CD4-positive, alpha-beta T cell (primary cell): ENCODE measurements around the gene BCDIN3D. TPM values are rescaled to one million over a fixed set of nuclear protein-coding genes. Genes with fewer than 3 reads are reported as not detected.

Source experiments
- ATAC-seq: fragments of 200-7000 bp; cut with Tn5 transposase; one replicate; pipeline ENCODE4 v1.10.0; 2022; ENCODE audit warnings: mild to moderate bottlenecking; ENCODE audit not compliant: poor library complexity
- CTCF ChIA-PET: fragments of 350-600 bp; sonication (Branson Sonifier 250); formaldehyde crosslinking; loops from one replicate; lab custom pipeline; 2021; ENCODE audit warnings: antibody characterized with exemption, inconsistent platforms; lab: Charles Lee
- POLR2A ChIA-PET: fragments of 350-600 bp; sonication (Branson Sonifier 250); formaldehyde crosslinking; loops from one replicate; lab custom pipeline; 2021; ENCODE audit warnings: antibody characterized with exemption, inconsistent platforms; lab: Charles Lee
- DNase-seq, 14 experiments: peaks; one replicate each; pipeline ENCODE4 v3.0.0-alpha.2; 2013 to 2020; ENCODE audit warnings: mixed read lengths in 2 of 14
- H3K27ac ChIP-seq, 2 donors: one replicate each; pipeline versions ENCODE4 v1.5.1 to v1.7.0; 2013; ENCODE audit warnings: low read length in 2 of 2, low read depth in 1 of 2, mild to moderate bottlenecking in 1 of 2
- H3K27me3 ChIP-seq, 2 experiments: 1 replicate in 1 of 2; 2 replicates in 1 of 2; pipeline versions ENCODE4 v1.6.1 to v1.7.0; 2013; ENCODE audit warnings: low read length in 2 of 2, control low read depth in 1 of 2, mild to moderate bottlenecking in 1 of 2, moderate library complexity in 1 of 2; ENCODE audit not compliant: insufficient read depth in 2 of 2, control insufficient read depth in 1 of 2
- H3K36me3 ChIP-seq: one replicate; pipeline ENCODE4 v1.6.1; 2013; ENCODE audit warnings: low read length, control low read depth; ENCODE audit not compliant: insufficient read depth
- H3K4me1 ChIP-seq: one replicate; pipeline ENCODE4 v1.6.1; 2013; ENCODE audit warnings: low read length, control low read depth; ENCODE audit not compliant: insufficient read depth
- H3K4me3 ChIP-seq: one replicate; pipeline ENCODE4 v1.5.1; 2013; ENCODE audit warnings: mild to moderate bottlenecking, low read length, moderate library complexity
- H3K9me3 ChIP-seq, 2 experiments: 1 replicate in 1 of 2; 2 replicates in 1 of 2; pipeline versions ENCODE4 v1.6.1 to v1.7.0; 2013; ENCODE audit warnings: low read length in 2 of 2, mild to moderate bottlenecking in 2 of 2, control low read depth in 1 of 2, moderate library complexity in 1 of 2; ENCODE audit not compliant: control insufficient read depth in 1 of 2, insufficient read depth in 1 of 2
- H3K27ac Mint-ChIP-seq: one replicate; pipeline ENCODE4 v1.8.0; 2020; ENCODE audit warnings: mixed read lengths
- H3K27me3 Mint-ChIP-seq: one replicate; pipeline ENCODE4 v1.8.0; 2021; ENCODE audit warnings: mixed read lengths
- H3K36me3 Mint-ChIP-seq: one replicate; pipeline ENCODE4 v1.8.0; 2021; ENCODE audit warnings: low read depth, mixed read lengths
- H3K4me1 Mint-ChIP-seq: one replicate; pipeline ENCODE4 v1.8.0; 2021; ENCODE audit warnings: low read depth, mixed read lengths
- H3K4me3 Mint-ChIP-seq: one replicate; pipeline ENCODE4 v1.8.0; 2020; ENCODE audit warnings: mild to moderate bottlenecking, mixed read lengths
- H3K9me3 Mint-ChIP-seq: one replicate; pipeline ENCODE4 v1.8.0; 2020; ENCODE audit warnings: mixed read lengths
- intact Hi-C, 2 experiments: fragments of 100-400 bp; cut with DNase I in 1 of 2; cut with micrococcal nuclease in 1 of 2; formaldehyde crosslinking; loops; one replicate each; pipeline versions ENCODE4 v1.15.1 to v1.9.0; 2023 to 2025; cut with DNase I, micrococcal nuclease
- total RNA-seq, 174 experiments: library from RNA in 2 of 174; stranded (reverse) in 2 of 174; gene quantifications; one replicate each; pipeline ENCODE4 v1.2.3 and lab custom pipeline; 2021 to 2026
- TF ChIP-seq, protein P1 (sequence below): fragments of 200-600 bp; IDR thresholded peaks from one replicate; pipeline ENCODE4 v1.8.0; 2022; ENCODE audit warnings: antibody characterized with exemption, mild to moderate bottlenecking

BCDIN3D gene
- total RNA-seq, 2 experiments from 2014 or later, result 2.8 to 3.9 TPM

- no peak overlapping the region for H3K4me3 ChIP-seq
- Mint-ChIP-seq H3K27me3 (no peaks in the 10 kb centered on the region), H3K4me1 (no peaks in the 10 kb centered on the region), H3K4me3 (no peak overlapping the region), H3K27ac (no peak overlapping the region), H3K9me3 (no peaks in the 10 kb centered on the region), H3K36me3 (peaks cover 12% of the 10 kb centered on the region)
- CTCF ChIA-PET, result no interaction called here
- H3K9me3 ChIP-seq, result no peaks in the 10 kb centered on the region
- DNase-seq (no peak), ATAC-seq (no peak)
- no peaks in the 10 kb centered on the region for H3K27me3 ChIP-seq
- TF ChIP-seq, protein P1, sequence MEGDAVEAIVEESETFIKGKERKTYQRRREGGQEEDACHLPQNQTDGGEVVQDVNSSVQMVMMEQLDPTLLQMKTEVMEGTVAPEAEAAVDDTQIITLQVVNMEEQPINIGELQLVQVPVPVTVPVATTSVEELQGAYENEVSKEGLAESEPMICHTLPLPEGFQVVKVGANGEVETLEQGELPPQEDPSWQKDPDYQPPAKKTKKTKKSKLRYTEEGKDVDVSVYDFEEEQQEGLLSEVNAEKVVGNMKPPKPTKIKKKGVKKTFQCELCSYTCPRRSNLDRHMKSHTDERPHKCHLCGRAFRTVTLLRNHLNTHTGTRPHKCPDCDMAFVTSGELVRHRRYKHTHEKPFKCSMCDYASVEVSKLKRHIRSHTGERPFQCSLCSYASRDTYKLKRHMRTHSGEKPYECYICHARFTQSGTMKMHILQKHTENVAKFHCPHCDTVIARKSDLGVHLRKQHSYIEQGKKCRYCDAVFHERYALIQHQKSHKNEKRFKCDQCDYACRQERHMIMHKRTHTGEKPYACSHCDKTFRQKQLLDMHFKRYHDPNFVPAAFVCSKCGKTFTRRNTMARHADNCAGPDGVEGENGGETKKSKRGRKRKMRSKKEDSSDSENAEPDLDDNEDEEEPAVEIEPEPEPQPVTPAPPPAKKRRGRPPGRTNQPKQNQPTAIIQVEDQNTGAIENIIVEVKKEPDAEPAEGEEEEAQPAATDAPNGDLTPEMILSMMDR, result no peak
- intact Hi-C loops, result no loop called here
- POLR2A ChIA-PET, result no interaction called here
- H3K36me3 ChIP-seq, result peaks cover 8% of the 10 kb centered on the region
- H3K27ac ChIP-seq, result no peak overlapping the region
- no peaks in the 10 kb centered on the region for H3K4me1 ChIP-seq
Observed at GRCh38 chr12:49811961-49812401, 30.9 kb downstream of the BCDIN3D start.

GRCh38 chr12:49811136-49811535 lies 31.8 kb downstream of the BCDIN3D start:
- Histone ChIP-seq H3K27me3 (no peaks in the 10 kb centered on the region), H3K4me3 (no peak overlapping the region), H3K36me3 (peaks cover 8% of the 10 kb centered on the region), H3K9me3 (no peaks in the 10 kb centered on the region), H3K27ac (no peak overlapping the region), H3K4me1 (no peaks in the 10 kb centered on the region)
- TF ChIP-seq, protein P1, result no peak
- DNase-seq (no peak), ATAC-seq (no peak)
- intact Hi-C loops, result no loop called here
- Mint-ChIP-seq H3K36me3 (peaks cover 11% of the 10 kb centered on the region), H3K9me3 (no peaks in the 10 kb centered on the region), H3K4me3 (no peak overlapping the region), H3K27me3 (no peaks in the 10 kb centered on the region), H3K4me1 (no peaks in the 10 kb centered on the region), H3K27ac (no peak overlapping the region)
- ChIA-PET POLR2A (no interaction called here), CTCF (no interaction called here)

DNA sequence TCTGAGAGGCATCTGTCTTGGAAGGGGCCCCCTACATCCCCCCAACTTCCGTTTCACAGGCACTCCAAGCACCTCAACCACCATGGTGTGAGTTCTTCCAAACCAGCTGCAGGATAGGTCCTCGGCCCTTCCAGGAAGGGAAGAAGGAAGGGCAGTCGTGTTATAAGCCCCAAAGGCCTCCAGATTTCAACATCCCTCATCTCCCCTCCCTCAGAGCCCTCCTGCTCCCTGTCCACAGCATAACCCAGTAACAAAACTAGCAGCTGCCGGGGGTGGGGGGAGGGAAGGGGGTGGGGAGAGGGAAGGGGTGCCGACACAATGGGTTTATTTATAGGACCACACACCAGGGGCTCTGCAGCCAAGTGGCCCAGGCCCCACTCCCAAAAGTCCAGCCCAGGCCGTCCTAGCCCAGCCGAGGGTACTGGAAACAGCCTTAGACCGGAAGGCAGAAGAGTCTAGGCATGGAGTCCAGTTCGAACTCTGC lies 33.0 kb downstream of the BCDIN3D start:
- Histone ChIP-seq H3K36me3 (peaks cover 18% of the 10 kb centered on the region), H3K9me3 (no peaks in the 10 kb centered on the region), H3K4me3 (no peak overlapping the region), H3K27ac (no peak overlapping the region), H3K27me3 (no peaks in the 10 kb centered on the region), H3K4me1 (no peaks in the 10 kb centered on the region)
- ChIA-PET CTCF (no interaction called here), POLR2A (interaction anchor here (0.8 kb wide), 1 partner anchor 68 kb away, joined by 3 read pairs; the partner anchor contains the start of gene TMBIM6)
- Mint-ChIP-seq H3K4me3 (no peak overlapping the region), H3K27ac (no peak overlapping the region), H3K4me1 (no peaks in the 10 kb centered on the region), H3K27me3 (no peaks in the 10 kb centered on the region), H3K36me3 (peaks cover 16% of the 10 kb centered on the region), H3K9me3 (no peaks in the 10 kb centered on the region)
- intact Hi-C loops, result loop anchor here in 1 of 2 experiments (5.0 kb wide), 1 partner anchor 1172 kb away; no protein-coding TSS in a partner anchor
- no peak for DNase-seq
- TF ChIP-seq, protein P1, result no peak
- no peak for ATAC-seq
